ENCODE results near the gene SLC8A1. TPM values are rescaled to one million over a fixed set of nuclear protein-coding genes. Genes with fewer than 3 reads are reported as not detected.

SLC8A1 gene
- total RNA-seq, 1 donor, result 82.9 TPM

DNA sequence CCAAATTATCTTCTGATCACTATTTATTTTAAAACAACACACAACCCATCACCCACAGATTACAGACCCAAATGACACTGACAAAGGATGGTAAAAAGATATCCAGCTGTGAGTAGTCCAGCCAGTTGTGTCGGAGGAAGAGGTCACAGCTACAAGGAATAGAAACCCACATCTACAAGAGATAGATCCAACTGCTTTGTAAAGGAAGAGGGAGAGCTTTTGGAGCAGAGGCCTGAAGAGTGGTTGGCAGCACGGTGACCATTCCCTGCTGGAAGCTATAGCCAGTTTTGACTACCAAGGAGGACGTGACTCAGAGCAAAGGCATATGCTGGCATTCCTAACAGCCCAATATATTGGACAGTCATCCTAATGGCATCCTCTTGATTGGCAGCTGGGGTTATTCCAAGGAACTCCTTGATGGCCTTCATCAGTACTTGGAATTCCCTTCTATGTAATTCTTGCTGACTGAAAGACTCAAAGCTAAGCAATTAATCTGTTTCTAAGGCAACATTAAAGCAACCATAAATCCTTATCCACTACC is 17.1 kb downstream of the SLC8A1 start:
- H3K27me3 ChIP-seq (ENCODE audit: insufficient read depth, low read length), result no peaks in the 10 kb centered on the region
- no peaks in the 10 kb centered on the region for H3K36me3 ChIP-seq (ENCODE audit: insufficient read depth, low read length)
- H3K9me3 ChIP-seq (ENCODE audit: low read depth, low read length), result no peaks in the 10 kb centered on the region
- H3K4me2 ChIP-seq (ENCODE audit: insufficient read depth, low read length), result peak overlapping the region; percentile 52
- peaks cover 75% of the 10 kb centered on the region for H3K4me1 ChIP-seq (ENCODE audit: insufficient read depth, low read length)
- peak overlapping the region; percentile 91 for H3K27ac ChIP-seq (ENCODE audit: low read depth, low read length)
- no peak for DNase-seq (ENCODE audit: insufficient read length, low spot score, missing footprints)
- no peak for TF ChIP-seq CTCF (IDR thresholded peaks at IDR 0.05; ENCODE audit: extremely low read depth, low read depth, low read length)
- peaks cover 2% of the 10 kb centered on the region for H4K20me1 ChIP-seq (ENCODE audit: insufficient read depth, low read length)
- no peak overlapping the region for H2AFZ ChIP-seq (ENCODE audit: low read length)
- H3K79me2 ChIP-seq (ENCODE audit: insufficient read depth, low read length), result peaks cover 63% of the 10 kb centered on the region
- no peak overlapping the region for H3K4me3 ChIP-seq (ENCODE audit: insufficient read depth, low read length)

- peaks cover 2% of the 10 kb centered on the region for H4K20me1 ChIP-seq (ENCODE audit: insufficient read depth, low read length)
- no peak for TF ChIP-seq CTCF (IDR thresholded peaks at IDR 0.05; ENCODE audit: extremely low read depth, low read depth, low read length)
- no peak overlapping the region for H3K4me2 ChIP-seq (ENCODE audit: insufficient read depth, low read length)
- H3K79me2 ChIP-seq (ENCODE audit: insufficient read depth, low read length), result peaks cover 68% of the 10 kb centered on the region
- H3K27me3 ChIP-seq (ENCODE audit: insufficient read depth, low read length), result no peaks in the 10 kb centered on the region
- peaks cover 4% of the 10 kb centered on the region for H3K36me3 ChIP-seq (ENCODE audit: insufficient read depth, low read length)
- H3K27ac ChIP-seq (ENCODE audit: low read depth, low read length), result peak overlapping the region; percentile 91
- no peak overlapping the region for H2AFZ ChIP-seq (ENCODE audit: low read length)
- H3K9me3 ChIP-seq (ENCODE audit: low read depth, low read length), result no peaks in the 10 kb centered on the region
- DNase-seq (ENCODE audit: insufficient read length, low spot score, missing footprints), result no peak
- H3K4me1 ChIP-seq (ENCODE audit: insufficient read depth, low read length), result peaks cover 66% of the 10 kb centered on the region
- H3K4me3 ChIP-seq (ENCODE audit: insufficient read depth, low read length), result no peak overlapping the region
These were observed 18.2 kb downstream of the SLC8A1 start for GRCh38 chr2:40433736-40434135.

GRCh38 chr2:40432921-40433483 is 18.9 kb downstream of the SLC8A1 start:
- H3K4me3 ChIP-seq (ENCODE audit: insufficient read depth, low read length), result no peak overlapping the region
- no peak for TF ChIP-seq CTCF (IDR thresholded peaks at IDR 0.05; ENCODE audit: extremely low read depth, low read depth, low read length)

GRCh38 chr2:40431600-40431955 is 20.3 kb downstream of the SLC8A1 start:
- Histone ChIP-seq H3K4me3 (ENCODE audit: insufficient read depth, low read length) (no peak overlapping the region), H3K9me3 (ENCODE audit: low read depth, low read length) (no peaks in the 10 kb centered on the region), H3K79me2 (ENCODE audit: insufficient read depth, low read length) (peaks cover 64% of the 10 kb centered on the region), H3K36me3 (ENCODE audit: insufficient read depth, low read length) (peaks cover 4% of the 10 kb centered on the region), H3K27ac (ENCODE audit: low read depth, low read length) (peak overlapping the region; percentile 86), H2AFZ (ENCODE audit: low read length) (no peak overlapping the region), H3K4me1 (ENCODE audit: insufficient read depth, low read length) (peaks cover 56% of the 10 kb centered on the region), H3K4me2 (ENCODE audit: insufficient read depth, low read length) (peak overlapping the region; percentile 53), H4K20me1 (ENCODE audit: insufficient read depth, low read length) (peaks cover 2% of the 10 kb centered on the region), H3K27me3 (ENCODE audit: insufficient read depth, low read length) (no peaks in the 10 kb centered on the region)
- peak; percentile 59 for DNase-seq (ENCODE audit: insufficient read length, low spot score, missing footprints)
- TF ChIP-seq CTCF (IDR thresholded peaks at IDR 0.05; ENCODE audit: extremely low read depth, low read depth, low read length), result no peak

More at GRCh38 chr2:40432921-40433483, 18.9 kb downstream of the SLC8A1 start:
- no peak overlapping the region for H2AFZ ChIP-seq (ENCODE audit: low read length)
- no peaks in the 10 kb centered on the region for H3K27me3 ChIP-seq (ENCODE audit: insufficient read depth, low read length)
- H3K36me3 ChIP-seq (ENCODE audit: insufficient read depth, low read length), result peaks cover 4% of the 10 kb centered on the region
- peaks cover 66% of the 10 kb centered on the region for H3K79me2 ChIP-seq (ENCODE audit: insufficient read depth, low read length)
- DNase-seq (ENCODE audit: insufficient read length, low spot score, missing footprints), result no peak
- peak overlapping the region; percentile 91 for H3K27ac ChIP-seq (ENCODE audit: low read depth, low read length)
- H3K4me1 ChIP-seq (ENCODE audit: insufficient read depth, low read length), result peaks cover 59% of the 10 kb centered on the region
- H3K4me2 ChIP-seq (ENCODE audit: insufficient read depth, low read length), result no peak overlapping the region
- H3K9me3 ChIP-seq (ENCODE audit: low read depth, low read length), result no peaks in the 10 kb centered on the region
- peaks cover 2% of the 10 kb centered on the region for H4K20me1 ChIP-seq (ENCODE audit: insufficient read depth, low read length)

Data from osteoblast (primary cell).